GM23248 (cell line): ENCODE data around the gene DKC1.

ENCODE experiments used
- EZH2 ChIP-seq: fragments of 200-600 bp; sonication (generic); IDR thresholded peaks from 2 replicates; pipeline ENCODE4 v1.6.1; 2018; ENCODE audit warnings: antibody characterized with exemption, mild to moderate bottlenecking; ENCODE audit not compliant: insufficient read depth, poor library complexity, severe bottlenecking
- EZH2phosphoT487 ChIP-seq: fragments of 200-600 bp; sonication (generic); IDR thresholded peaks from 2 replicates; pipeline ENCODE4 v1.6.1; 2018; ENCODE audit warnings: antibody characterized with exemption, moderate library complexity, mild to moderate bottlenecking, low read depth; ENCODE audit not compliant: insufficient read depth

DNA sequence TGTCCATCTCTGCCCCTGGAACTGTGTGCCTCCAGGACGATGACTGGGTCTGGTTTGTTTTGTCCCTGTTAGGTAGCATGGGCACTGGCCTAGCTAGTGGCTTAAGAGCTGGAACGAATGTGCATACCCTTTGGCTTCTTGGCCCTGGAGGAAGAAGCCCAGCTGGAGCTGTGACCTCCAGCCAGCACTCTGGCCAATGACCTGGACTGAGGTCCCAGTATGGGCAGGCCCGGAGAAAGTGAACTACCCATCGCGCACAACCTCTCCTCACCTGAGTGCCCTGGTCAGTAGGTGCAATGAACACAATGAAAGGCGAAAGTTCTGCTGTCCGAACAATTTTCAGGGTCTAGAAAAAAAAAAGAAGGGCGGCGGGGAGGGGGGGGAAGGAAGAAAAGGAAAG, 18.3 kb downstream of the DKC1 start:
- TF ChIP-seq EZH2 (no peak), EZH2phosphoT487 (no peak)
